Erythroblast (primary cell): ENCODE results near the gene ONECUT1.

Experiments used
- DNase-seq, 2 experiments: peaks; one replicate each; lab custom pipeline; 2025; lab: John Stamatoyannopoulos, UW
- GATA1 ChIP-seq: IDR thresholded peaks from 2 replicates; pipeline ENCODE4 v1.6.1; 2011; ENCODE audit warnings: low read depth, mild to moderate bottlenecking, control low read depth, low read length, moderate library complexity
- POLR2A ChIP-seq: IDR thresholded peaks from 2 replicates; pipeline ENCODE4 v1.6.1; 2011; ENCODE audit warnings: mild to moderate bottlenecking, low read length

Gene ONECUT1

DNA sequence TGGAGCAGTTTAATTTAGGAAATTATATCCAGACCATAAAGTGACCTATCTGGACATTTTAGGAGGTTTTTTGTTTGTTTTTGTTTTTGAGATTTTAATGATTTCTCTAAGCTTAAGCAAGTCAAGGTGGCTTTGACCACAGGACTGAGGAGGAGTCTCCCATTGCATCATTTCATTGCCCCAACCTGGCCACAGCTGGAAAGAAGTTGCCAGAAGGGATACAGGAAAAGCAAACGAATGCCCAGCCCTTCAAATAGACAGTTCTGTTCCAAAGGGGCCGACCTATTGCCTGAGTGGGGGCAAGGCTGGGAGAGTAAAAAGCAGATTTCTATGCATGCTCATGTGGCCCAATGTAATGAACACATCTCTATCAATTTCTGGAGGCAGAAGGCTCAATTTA is 12.0 kb upstream of the ONECUT1 start:
- DNase-seq, result no peak

DNA sequence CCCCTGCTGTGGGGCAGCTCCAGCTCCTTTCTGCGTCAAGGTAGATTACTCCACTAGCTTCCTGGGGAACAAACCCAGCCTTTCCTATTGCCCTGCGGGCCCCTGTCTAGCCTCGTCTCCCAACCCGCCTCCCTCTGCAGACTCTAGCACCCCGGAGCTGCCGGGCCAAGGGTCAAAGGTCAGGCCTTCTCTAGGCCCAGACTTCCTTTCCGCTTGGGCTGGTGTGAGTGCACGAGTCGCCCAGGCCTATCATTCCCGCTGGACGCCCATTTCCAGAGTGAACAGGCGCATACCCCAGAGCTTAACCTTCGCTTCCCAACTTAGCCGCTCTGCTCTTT is 11.6 kb upstream of the ONECUT1 start:
- TF ChIP-seq POLR2A, result no peak

More for the DNA sequence above, 12.0 kb upstream of the ONECUT1 start:
- TF ChIP-seq POLR2A (no peak), GATA1 (no peak)

DNA sequence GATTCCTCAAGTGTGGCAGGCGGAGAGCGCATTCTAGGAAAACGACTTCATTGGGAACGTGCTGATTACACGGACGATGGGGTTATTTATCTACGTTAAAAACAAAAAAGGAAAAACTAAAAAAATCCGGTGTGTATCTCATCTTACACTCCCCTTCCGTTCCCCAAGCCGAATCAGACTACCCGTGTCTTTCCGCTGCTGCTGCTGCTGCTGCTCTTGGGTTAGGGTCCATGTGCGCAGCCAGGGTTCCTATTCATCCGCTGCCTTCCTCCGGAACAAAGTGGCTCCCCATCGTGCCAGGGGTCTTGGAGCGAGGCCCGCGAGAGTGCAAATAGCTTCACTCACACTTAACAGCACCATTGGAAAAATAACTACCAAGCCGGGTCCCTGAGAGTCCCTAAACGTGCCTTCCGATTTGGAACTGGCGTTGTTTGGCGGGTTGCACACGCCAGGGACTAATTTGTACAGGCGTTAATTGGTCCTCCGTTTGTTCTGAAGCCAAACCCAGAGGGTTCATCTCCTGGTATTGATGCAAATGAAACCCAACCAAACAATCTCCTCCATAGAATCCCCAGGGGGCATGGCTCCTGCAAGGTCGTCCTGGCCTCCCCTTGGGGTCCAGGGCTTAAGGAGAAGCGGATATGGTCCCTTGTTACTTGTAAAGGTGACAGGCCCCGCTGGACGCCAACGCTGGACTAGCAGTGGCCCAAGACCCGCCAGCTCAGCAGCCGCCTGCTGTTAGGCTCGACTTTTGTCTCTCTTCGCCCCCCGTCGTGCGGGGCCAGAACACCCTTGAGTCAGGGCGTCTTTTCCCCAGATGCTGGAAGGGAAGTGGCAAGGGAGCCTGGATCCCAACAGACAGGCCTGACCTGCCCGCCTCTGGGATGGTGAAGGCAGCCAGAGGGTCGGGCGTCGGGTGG is 11.0 kb upstream of the ONECUT1 start:
- TF ChIP-seq GATA1, result no peak
- no peak for TF ChIP-seq POLR2A
- no peak for DNase-seq

More for the DNA sequence above, 11.6 kb upstream of the ONECUT1 start:
- no peak for DNase-seq

DNA sequence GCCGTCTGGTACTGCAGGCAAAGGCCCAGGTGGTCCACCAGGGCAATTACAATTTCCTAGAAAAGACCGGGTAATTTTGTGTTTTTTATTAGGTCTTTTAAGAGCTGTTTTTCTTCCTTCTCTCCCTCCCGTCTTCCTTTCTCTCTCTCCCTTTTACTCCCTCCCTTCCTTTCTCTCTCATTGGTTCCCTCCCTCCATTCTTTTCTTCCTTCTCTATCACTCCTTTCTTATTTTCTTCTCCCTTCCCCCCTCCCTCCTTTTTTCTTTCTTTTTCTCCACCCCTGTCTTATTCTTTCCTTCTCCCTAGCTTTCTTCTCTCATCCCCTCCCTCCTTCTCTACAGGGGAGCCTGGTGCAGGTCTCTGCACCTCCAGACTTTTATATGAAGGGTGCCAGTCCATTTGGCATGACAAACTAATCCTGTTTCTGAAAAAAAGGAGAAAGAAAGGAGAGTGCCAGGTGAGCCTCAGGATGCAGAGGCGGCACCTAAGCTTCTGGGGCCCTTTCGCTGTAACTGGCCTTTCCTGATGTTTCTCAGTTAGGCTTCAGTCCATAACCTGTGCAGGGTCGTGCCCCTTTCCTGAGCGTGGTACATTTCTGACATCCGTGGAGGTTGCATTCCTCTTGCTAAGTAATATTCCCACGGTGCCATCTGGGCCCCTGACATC is 9.1 kb upstream of the ONECUT1 start:
- TF ChIP-seq POLR2A (no peak), GATA1 (no peak)
- no peak for DNase-seq

DNA sequence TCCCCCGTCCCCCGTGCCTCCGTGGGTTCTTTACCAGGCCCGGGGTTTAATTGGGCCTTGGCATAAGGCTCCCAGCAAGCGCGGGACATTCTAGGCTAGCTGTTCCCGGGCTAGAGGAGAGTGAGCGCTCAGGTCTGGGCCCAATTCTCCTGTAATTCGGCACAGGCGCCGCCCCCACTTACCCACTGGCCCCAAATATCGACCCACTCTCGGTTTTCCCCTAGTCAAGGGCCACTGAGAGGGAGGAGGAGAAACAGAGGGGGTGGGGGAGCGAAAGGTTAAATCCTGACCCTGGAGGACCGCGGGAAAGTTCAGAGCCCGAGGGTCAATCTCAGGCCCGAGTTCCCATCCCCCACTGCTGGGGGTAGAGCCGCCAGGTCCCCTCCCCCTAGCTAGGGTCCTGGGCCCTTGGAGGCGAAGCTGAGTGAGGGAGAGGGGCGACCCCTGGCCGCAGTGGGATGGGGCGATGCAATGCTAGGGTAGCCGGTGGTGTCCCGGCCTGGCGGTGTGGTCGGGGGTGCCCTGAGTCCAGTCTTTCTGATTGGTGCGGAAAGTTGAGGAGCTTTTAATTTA is 8.5 kb upstream of the ONECUT1 start:
- TF ChIP-seq POLR2A (no peak), GATA1 (no peak)
- no peak for DNase-seq

DNA sequence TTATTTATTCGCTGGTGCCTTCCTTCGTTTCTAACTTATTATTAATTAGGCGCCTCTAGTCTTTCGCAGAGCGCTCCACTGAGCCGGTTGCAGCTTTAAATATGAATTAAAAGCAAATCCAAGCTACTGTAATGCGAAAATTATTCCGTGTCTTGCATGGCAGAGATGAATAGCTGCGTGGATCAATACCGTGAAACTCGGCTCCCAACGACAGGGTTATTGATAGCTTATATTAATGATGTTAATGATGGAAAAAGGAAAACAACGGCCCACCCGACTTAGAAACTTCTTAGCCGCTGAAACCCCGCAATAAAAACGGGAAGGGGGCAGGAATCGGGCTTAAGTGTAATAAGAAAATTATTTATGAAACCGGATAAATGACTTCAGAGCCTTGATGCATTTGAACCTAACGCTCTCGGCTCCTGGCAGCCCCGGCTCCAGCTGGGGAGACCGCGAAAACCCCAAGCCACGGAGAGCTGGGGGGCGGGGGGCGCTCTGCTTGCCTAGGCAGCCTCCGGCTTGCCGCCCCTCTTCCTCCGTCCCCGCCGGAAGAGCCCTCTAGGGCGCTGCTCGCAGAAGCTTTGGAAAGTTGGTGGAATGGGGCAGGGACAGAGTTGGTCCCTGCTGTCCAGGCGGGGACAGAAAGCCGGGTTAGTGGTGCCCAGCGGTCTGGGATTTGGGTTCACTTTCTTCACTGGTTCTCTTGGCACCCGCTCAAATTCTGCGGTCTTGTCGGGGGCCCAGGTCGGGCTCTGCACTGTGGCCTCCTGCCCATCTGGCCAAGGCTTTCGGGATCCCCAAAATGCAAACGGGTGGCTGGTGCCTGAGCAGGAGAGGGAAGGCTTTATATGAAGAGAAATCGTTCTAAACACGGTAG is 7.7 kb upstream of the ONECUT1 start:
- TF ChIP-seq GATA1 (no peak), POLR2A (no peak)
- DNase-seq, result no peak

DNA sequence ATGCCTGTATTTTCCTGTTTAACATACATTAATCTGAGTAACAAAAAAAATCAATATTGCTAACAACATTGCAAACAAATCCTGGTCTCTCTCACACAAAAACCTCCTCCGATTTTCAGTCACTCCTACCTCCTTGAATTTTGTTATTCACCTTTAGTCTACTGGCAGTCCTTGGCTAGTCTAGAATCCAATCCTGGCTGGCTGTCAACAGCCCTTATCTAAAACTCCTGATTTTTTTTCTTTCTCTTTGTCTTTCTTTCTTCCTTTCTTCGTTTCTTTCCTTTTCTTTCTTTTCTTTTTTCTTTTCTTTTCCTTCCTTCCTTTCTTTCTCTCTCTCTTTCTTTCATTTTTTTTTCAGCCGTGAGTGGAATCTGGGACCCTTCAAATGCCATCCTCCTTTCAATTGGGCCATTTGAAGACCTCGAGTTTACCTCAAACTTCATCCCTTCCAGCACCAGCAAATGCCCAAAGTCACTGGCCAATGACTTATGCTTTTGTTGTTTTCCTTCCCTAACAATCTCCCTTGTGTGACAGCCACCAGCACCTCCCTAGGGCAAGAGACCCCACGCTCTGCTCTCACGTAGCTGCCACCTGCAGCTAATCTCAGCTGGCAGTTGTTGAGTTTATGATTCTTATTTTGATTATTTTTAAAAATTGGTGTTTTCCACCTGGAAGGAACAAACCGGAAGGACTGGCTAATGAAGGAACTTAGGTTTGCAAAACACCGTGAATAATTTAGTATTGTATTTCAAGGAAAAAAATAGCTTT is 6.8 kb upstream of the ONECUT1 start:
- TF ChIP-seq POLR2A (no peak), GATA1 (no peak)

DNA sequence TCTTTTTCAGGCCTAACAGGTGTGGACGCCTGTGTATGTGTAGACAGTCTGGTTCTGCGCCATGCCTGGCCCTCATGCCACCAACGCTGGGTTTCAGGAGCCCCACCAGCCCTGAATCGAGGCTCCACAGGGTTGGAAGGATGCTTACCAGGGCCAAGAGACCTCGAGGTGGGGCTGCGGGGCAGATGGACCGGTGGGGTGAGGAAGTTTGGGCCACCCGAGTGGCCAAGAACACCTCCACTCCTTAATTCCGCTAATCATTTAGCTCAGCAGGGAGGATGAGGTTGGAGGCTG is 6.0 kb upstream of the ONECUT1 start:
- TF ChIP-seq POLR2A (no peak), GATA1 (no peak)
- no peak for DNase-seq

More for the DNA sequence above, 6.8 kb upstream of the ONECUT1 start:
- no peak for DNase-seq

DNA sequence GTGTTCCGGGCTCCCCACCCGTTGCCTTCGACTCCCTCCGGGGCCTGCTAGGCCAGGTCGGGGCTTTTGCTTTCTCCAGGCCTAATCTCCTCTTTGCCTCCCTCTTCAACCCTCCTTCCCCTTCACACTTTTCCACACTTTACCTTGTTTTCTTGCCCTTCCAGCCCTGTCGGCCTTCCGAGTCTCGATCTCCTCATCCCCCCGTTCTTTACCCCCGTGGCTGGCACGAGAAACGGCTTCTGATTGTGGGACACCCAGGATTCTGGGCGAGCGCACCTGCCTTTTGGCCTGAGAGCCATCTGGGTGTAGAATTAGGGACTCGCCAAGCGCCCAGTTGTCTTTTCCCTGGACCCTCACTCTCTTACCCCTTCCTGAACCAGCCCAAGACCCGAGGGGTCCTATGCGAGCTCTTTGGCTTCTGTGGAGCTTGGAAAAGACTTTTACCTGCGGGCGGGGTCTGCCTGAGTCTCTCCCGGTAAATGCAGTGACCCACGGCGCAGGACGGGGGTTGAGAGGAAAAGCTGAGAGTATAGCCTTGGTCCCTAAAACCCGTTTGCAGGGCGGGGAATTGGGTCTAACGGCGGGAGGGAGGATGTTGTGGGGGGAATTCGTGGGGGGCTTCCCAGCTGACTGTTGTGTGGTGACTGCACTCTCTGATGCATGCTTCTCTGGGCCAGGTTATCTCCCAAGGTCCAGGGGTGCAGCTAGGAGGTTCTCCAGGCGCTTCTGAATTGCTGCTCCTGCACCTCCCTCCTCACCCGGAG is 5.5 kb upstream of the ONECUT1 start:
- no peak for DNase-seq
- no peak for TF ChIP-seq POLR2A
- no peak for TF ChIP-seq GATA1

DNA sequence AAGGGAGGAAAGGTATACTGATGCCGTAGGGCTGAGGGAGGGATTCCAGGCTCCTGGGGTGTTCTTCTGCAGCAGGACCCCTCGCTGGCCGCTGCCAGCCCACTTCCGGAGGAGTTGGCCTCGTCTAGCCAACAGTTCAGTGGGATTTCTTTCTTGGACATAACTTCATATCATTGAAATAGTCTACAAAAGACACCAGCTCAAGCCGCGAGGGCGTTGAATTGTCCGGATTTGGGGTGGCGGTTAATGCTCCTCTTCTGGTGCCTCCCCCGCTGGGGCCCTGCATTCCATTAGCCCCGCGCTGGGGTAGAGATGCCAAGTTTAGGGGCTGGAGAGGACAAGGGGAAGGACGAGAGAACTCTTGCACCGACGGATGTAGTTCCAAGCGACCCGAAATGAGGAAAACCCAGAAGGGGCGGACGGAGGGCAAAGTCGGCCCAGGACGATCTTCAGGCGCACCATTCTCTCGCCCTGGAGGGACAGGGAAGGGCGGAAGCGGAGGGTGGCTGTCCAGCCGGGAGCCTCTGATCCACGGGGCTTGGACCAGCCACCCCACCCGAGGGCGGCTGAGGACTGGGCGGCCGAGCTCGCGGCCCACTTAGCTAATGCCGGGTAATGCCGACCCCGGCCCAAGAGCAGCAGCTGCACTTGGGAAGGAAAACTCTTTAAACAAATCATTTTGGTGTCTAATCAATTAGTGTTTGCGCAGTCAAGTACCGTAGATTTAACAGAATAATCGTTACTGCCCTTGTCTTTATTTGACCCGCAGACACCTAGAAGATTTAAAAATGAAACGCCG is 4.7 kb upstream of the ONECUT1 start:
- no peak for DNase-seq
- TF ChIP-seq GATA1, result no peak
- no peak for TF ChIP-seq POLR2A

DNA sequence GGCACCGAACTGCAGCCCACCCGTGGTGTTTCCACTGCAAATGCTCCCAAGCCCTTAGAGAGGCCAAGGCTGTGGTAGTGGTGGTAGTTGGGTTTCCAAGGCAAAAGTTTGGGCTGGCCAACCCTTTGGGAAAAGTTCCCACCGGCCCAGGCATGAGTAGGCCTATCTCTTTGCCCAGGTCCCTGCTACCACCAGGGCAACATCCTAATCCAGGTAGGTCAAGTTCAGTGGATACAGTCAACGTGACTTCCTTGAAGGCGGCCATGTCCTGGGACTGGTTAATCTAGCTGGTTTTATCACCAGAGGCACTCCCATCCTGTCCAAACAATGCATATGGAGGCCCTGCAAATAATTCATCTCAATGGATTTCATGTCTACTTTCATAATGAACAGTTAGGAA is 1.6 kb upstream of the ONECUT1 start:
- TF ChIP-seq GATA1 (no peak), POLR2A (no peak)
- no peak for DNase-seq
